H1 (cell line): ENCODE results near the gene ADCY7. TPM values are rescaled to one million over a fixed set of nuclear protein-coding genes. Genes with fewer than 3 reads are reported as not detected.

ENCODE experiments used
- CTCF ChIA-PET: fragments of 300-600 bp; sonication (Branson Sonifier 250); formaldehyde crosslinking; loops from one replicate; lab custom pipeline; 2021; ENCODE audit not compliant: partially characterized antibody; lab: Charles Lee
- POLR2A ChIA-PET: fragments of 300-600 bp; sonication (Branson Sonifier 250); formaldehyde crosslinking; loops from one replicate; lab custom pipeline; 2021; ENCODE audit warnings: inconsistent platforms; ENCODE audit not compliant: partially characterized antibody; lab: Charles Lee
- DNase-seq, 2 experiments: peaks; one replicate each; pipeline versions ENCODE4 v3.0.0 to v3.0.0-alpha.2; 2010 to 2022; ENCODE audit warnings: low spot score in 2 of 2, low read depth in 1 of 2, mixed read lengths in 1 of 2
- FAIRE-seq: peaks from 2 replicates; lab custom pipeline; 2011; peaks lifted over from hg19 to GRCh38; lab: Jason Lieb, UNC
- H2AFZ ChIP-seq: 2 replicates; pipeline ENCODE4 v1.8.1; 2012; ENCODE audit warnings: low read length, inconsistent platforms
- H2AK5ac ChIP-seq: 2 replicates; pipeline ENCODE4 v1.6.1; 2013; ENCODE audit warnings: low read depth, low read length
- H2BK120ac ChIP-seq: replicated peaks from 2 replicates; pipeline ENCODE3; 2013; ENCODE audit warnings: low read depth, low read length, inconsistent platforms
- H2BK12ac ChIP-seq: 2 replicates; pipeline ENCODE4 v1.6.1; 2013; ENCODE audit warnings: low read depth, low read length
- H2BK15ac ChIP-seq: 2 replicates; pipeline ENCODE4 v1.6.1; 2013; ENCODE audit warnings: low read length
- H2BK20ac ChIP-seq: 2 replicates; pipeline ENCODE4 v1.6.1; 2013; ENCODE audit warnings: low read length
- H2BK5ac ChIP-seq: 2 replicates; pipeline ENCODE4 v1.6.1; 2013; ENCODE audit warnings: low read depth, low read length
- H3K14ac ChIP-seq: 2 replicates; pipeline ENCODE4 v1.6.1; 2013; ENCODE audit warnings: inconsistent platforms; ENCODE audit not compliant: insufficient read length
- H3K18ac ChIP-seq: 2 replicates; pipeline ENCODE4 v1.6.1; 2013; ENCODE audit warnings: low read length; ENCODE audit errors: extremely low read depth
- H3K23ac ChIP-seq: 2 replicates; pipeline ENCODE4 v1.6.1; 2013; ENCODE audit warnings: inconsistent platforms; ENCODE audit not compliant: insufficient read length
- H3K23me2 ChIP-seq: 2 replicates; pipeline ENCODE4 v1.6.1; 2013; ENCODE audit warnings: low read depth, low read length
- H3K27ac ChIP-seq: 2 replicates; pipeline ENCODE4 v1.6.1; 2011; ENCODE audit warnings: low read depth, low read length, inconsistent platforms
- H3K27me3 ChIP-seq, 4 experiments: replicated peaks in 1 of 4; 1 replicate in 1 of 4; 2 replicates in 3 of 4; pipeline versions ENCODE4 v1.6.1 to v1.8.1; 2011 to 2013; ENCODE audit warnings: low read length in 3 of 4, mild to moderate bottlenecking in 3 of 4, inconsistent platforms in 2 of 4, mixed read lengths in 2 of 4, moderate library complexity in 1 of 4; ENCODE audit not compliant: control insufficient read depth in 3 of 4, insufficient read depth in 3 of 4; ENCODE audit errors: extremely low read depth in 1 of 4
- H3K36me3 ChIP-seq, 4 experiments: 2 replicates each; pipeline versions ENCODE4 v1.6.1 to v1.8.1; 2011 to 2013; ENCODE audit warnings: mild to moderate bottlenecking in 4 of 4, low read length in 3 of 4, moderate library complexity in 2 of 4, control low read depth in 1 of 4, inconsistent platforms in 1 of 4; ENCODE audit not compliant: insufficient read depth in 4 of 4, control insufficient read depth in 2 of 4
- H3K4ac ChIP-seq: replicated peaks from 2 replicates; pipeline ENCODE3; 2013; ENCODE audit warnings: low read length, low read depth, mixed read lengths, inconsistent platforms; ENCODE audit not compliant: insufficient read length
- H3K4me1 ChIP-seq, 4 experiments: replicated peaks in 1 of 4; 1 replicate in 1 of 4; 2 replicates in 3 of 4; pipeline versions ENCODE4 v1.6.1 to v1.8.1; 2011 to 2013; ENCODE audit warnings: low read length in 3 of 4, inconsistent platforms in 2 of 4, mixed read lengths in 1 of 4; ENCODE audit not compliant: insufficient read depth in 4 of 4, control insufficient read depth in 3 of 4
- H3K4me2 ChIP-seq, 2 experiments: 2 replicates each; pipeline versions ENCODE4 v1.6.1 to v1.8.1; 2011 to 2013; ENCODE audit warnings: low read depth in 2 of 2, low read length in 2 of 2, control low read depth in 1 of 2, inconsistent platforms in 1 of 2, mild to moderate bottlenecking in 1 of 2; ENCODE audit not compliant: insufficient read depth in 1 of 2
- H3K4me3 ChIP-seq, 4 experiments: fragments of 200-600, 300-600 bp in 1 of 4; sonication (generic), shearing (Covaris generic), sonication (Bioruptor Twin) in 1 of 4; 2 replicates each; pipeline versions ENCODE4 v1.5.1 to v1.8.1; 2011 to 2016; ENCODE audit warnings: low read length in 4 of 4, low read depth in 3 of 4, control low read depth in 2 of 4, inconsistent platforms in 2 of 4, mild to moderate bottlenecking in 2 of 4, mixed read lengths in 1 of 4, moderate library complexity in 1 of 4; ENCODE audit not compliant: insufficient read depth in 2 of 4; ENCODE audit errors: extremely low read depth in 1 of 4
- H3K56ac ChIP-seq: replicated peaks from 2 replicates; pipeline ENCODE3; 2013; ENCODE audit warnings: low read depth, mild to moderate bottlenecking, mixed read lengths, low read length, inconsistent platforms; ENCODE audit not compliant: insufficient read length
- H3K79me1 ChIP-seq: 2 replicates; pipeline ENCODE4 v1.6.1; 2013; ENCODE audit warnings: low read depth, low read length, control low read depth
- H3K79me2 ChIP-seq, 2 experiments: 2 replicates each; pipeline versions ENCODE4 v1.6.1 to v1.8.1; 2012 to 2013; ENCODE audit warnings: low read length in 2 of 2, mild to moderate bottlenecking in 2 of 2, inconsistent platforms in 1 of 2; ENCODE audit not compliant: insufficient read depth in 2 of 2, control insufficient read depth in 1 of 2
- H3K9ac ChIP-seq, 4 experiments: replicated peaks in 1 of 4; 1 replicate in 1 of 4; 2 replicates in 3 of 4; pipeline versions ENCODE4 v1.6.1 to v1.8.1; 2011 to 2013; ENCODE audit warnings: low read depth in 3 of 4, low read length in 3 of 4, control low read depth in 2 of 4, mild to moderate bottlenecking in 2 of 4, moderate library complexity in 2 of 4, inconsistent platforms in 1 of 4; ENCODE audit errors: extremely low read depth in 1 of 4
- H3K9me3 ChIP-seq, 2 experiments: 2 replicates each; pipeline versions ENCODE4 v1.6.1 to v1.8.1; 2012 to 2013; ENCODE audit warnings: mild to moderate bottlenecking in 2 of 2, moderate library complexity in 2 of 2, control low read depth in 1 of 2, inconsistent platforms in 1 of 2, low read depth in 1 of 2, low read length in 1 of 2, mixed read lengths in 1 of 2; ENCODE audit not compliant: insufficient read depth in 2 of 2
- H4K20me1 ChIP-seq, 2 experiments: replicated peaks in 1 of 2; 2 replicates each; pipeline versions ENCODE3 to v1.8.1; 2011 to 2013; ENCODE audit warnings: inconsistent platforms in 2 of 2, low read length in 2 of 2, mild to moderate bottlenecking in 1 of 2; ENCODE audit not compliant: insufficient read depth in 2 of 2, control insufficient read depth in 1 of 2
- H4K5ac ChIP-seq: 2 replicates; pipeline ENCODE4 v1.6.1; 2013; ENCODE audit warnings: low read length, low read depth, mixed read lengths, inconsistent platforms; ENCODE audit not compliant: insufficient read length
- H4K8ac ChIP-seq: 2 replicates; pipeline ENCODE4 v1.8.0; 2013; ENCODE audit warnings: mild to moderate bottlenecking, moderate library complexity, low read length, inconsistent platforms; ENCODE audit not compliant: insufficient read depth; ENCODE audit errors: extremely low read depth
- H4K91ac ChIP-seq: replicated peaks from 2 replicates; pipeline ENCODE3; 2013; ENCODE audit warnings: low read length, mixed read lengths, inconsistent platforms; ENCODE audit not compliant: insufficient read length
- ASH2L ChIP-seq: fragments of 200-600, 300-600 bp; sonication (generic); IDR thresholded peaks from one replicate; pipeline ENCODE4 v1.7.1; 2017; ENCODE audit warnings: low read length
- CREB1 ChIP-seq: IDR thresholded peaks from 2 replicates; pipeline ENCODE4 v1.6.1; 2012; ENCODE audit warnings: inconsistent platforms
- E2F6 ChIP-seq: IDR thresholded peaks from 2 replicates; pipeline ENCODE4 v1.6.1; 2012; ENCODE audit warnings: inconsistent platforms
- HDAC2 ChIP-seq, 2 experiments: fragments of 300-600 bp in 1 of 2; sonication (generic) in 1 of 2; IDR thresholded peaks; 2 replicates each; pipeline ENCODE4 v1.6.1; 2011 to 2012; ENCODE audit warnings: low read depth in 2 of 2, low read length in 2 of 2, mild to moderate bottlenecking in 2 of 2, moderate library complexity in 2 of 2, borderline replicate concordance in 1 of 2, inconsistent platforms in 1 of 2
- KDM4A ChIP-seq: IDR thresholded peaks from one replicate; pipeline ENCODE4 v1.7.1; 2012; ENCODE audit warnings: low read depth, mild to moderate bottlenecking, moderate library complexity, low read length, inconsistent platforms; ENCODE audit not compliant: severe bottlenecking
- WGBS, 2 experiments: shearing (Covaris generic) in 1 of 2; methylation state at CpG; one replicate each; pipeline versions ENCODE4 v1.1.6 to v1.1.7; 2013 to 2015; ENCODE audit warnings: low lambda C conversion rate in 2 of 2, mixed read lengths in 2 of 2, inconsistent platforms in 1 of 2, low coverage in 1 of 2, missing lambda C conversion rate in 1 of 2; ENCODE audit not compliant: insufficient replicate concordance in 2 of 2, insufficient coverage in 1 of 2, insufficient read length in 1 of 2; ENCODE audit errors: extremely low coverage in 1 of 2, missing lambda C conversion rate in 1 of 2; 5-methylcytosine and 5-hydroxymethylcytosine counted together
- polyA plus RNA-seq, 7 experiments: library from polyadenylated mRNA; depleted of rRNA in 3 of 7; stranded (reverse) in 5 of 7; unstranded in 2 of 7; fragments of >200 nt in 5 of 7; fragments of 200-250 nt in 2 of 7; gene quantifications; 1 replicate in 5 of 7; 2 replicates in 1 of 7; 4 replicates in 1 of 7; pipeline versions ENCODE4 v1.2.1 to v1.2.3, GENCODE V29; 2011 to 2013; ENCODE audit warnings: missing spikeins in 2 of 7, mixed read lengths in 2 of 7
- total RNA-seq: library from RNA; stranded (reverse); fragmentation: NEBNext Ultra II Directional; extraction: Animal tissue kit (Norgen Biotek cat#: 25700); gene quantifications from 2 replicates; pipeline ENCODE4 v1.2.1, GENCODE V29; 2021

ADCY7 gene
- total and polyA plus RNA-seq, 2 of the 8 experiments (the other 6 are each of a cell fraction or from before 2014, with no cell fraction given): 2.4 to 5.1 TPM

- Histone ChIP-seq H3K4me1 (no peaks in the 10 kb centered on the region; a peak in 1 of 7 replicates), H3K56ac (no peak overlapping the region), H3K9ac (no peak overlapping the region), H4K91ac (no peak overlapping the region), H3K18ac (no peak overlapping the region), H3K14ac (no peak overlapping the region), H4K20me1 (peaks cover 3 to 4% of the 10 kb centered on the region in 2 experiments), H3K79me1 (no peaks in the 10 kb centered on the region; the same call in 1 of the 2 replicates), H2BK5ac (no peak overlapping the region), H3K4me3 (no peak overlapping the region), H3K79me2 (no peaks in the 10 kb centered on the region), H2BK12ac (no peak overlapping the region), H3K4ac (no peak overlapping the region), H3K36me3 (peaks cover 10 to 64% (median 32%) of the 10 kb centered on the region in 4 experiments), H4K8ac (no peak overlapping the region), H2BK15ac (no peak overlapping the region), H4K5ac (no peak overlapping the region), H2BK120ac (no peak overlapping the region), H3K23ac (no peak overlapping the region), H3K4me2 (no peak overlapping the region), H2AFZ (no peak overlapping the region), H2BK20ac (no peak overlapping the region), H3K9me3 (no peaks in the 10 kb centered on the region), H2AK5ac (no peak overlapping the region), H3K27ac (no peak overlapping the region), H3K27me3 (no peaks in the 10 kb centered on the region), H3K23me2 (no peaks in the 10 kb centered on the region)
- FAIRE-seq: no peak
- ChIA-PET CTCF (interaction anchor here (1.0 to 5.7 kb wide), 6 partner anchors 10 to 355 kb away, joined by 4 to 38 read pairs (median 4); no protein-coding TSS in a partner anchor), POLR2A (no interaction called here)
- no peak for DNase-seq
- WGBS, 2 experiments: 90% methylated on average over 15 of the region's 15 CpGs; no CpG with 5 or more reads in 1 of the 2 experiments
- TF ChIP-seq E2F6 (no peak), CREB1 (no peak), HDAC2 (IDR thresholded peaks at IDR 0.05; ENCODE audit: borderline replicate concordance in 1 of 2, low read depth in 2 of 2, low read length in 2 of 2) (no peak), KDM4A (no peak), ASH2L (no peak)
These were observed 49.1 kb downstream of the ADCY7 start for GRCh38 chr16:50315346-50315997.
